Naive thymus-derived CD8-positive, alpha-beta T cell (primary cell): Measurements from ENCODE around the gene RNF2. TPM values are rescaled to one million over a fixed set of nuclear protein-coding genes. Genes with fewer than 3 reads are reported as not detected.
"Not testable (repeated sequence)": the region's sequence is repeated elsewhere in the genome, so short reads cannot be mapped to it uniquely, and the experiment has no call there.

Experiments
- ATAC-seq, 2 donors: fragments of 150-1000 bp; cut with Tn5 transposase in 1 of 2; sonication (Bioruptor Pico), chemical (Tn5 transposase) in 1 of 2; 1 replicate in 1 of 2; 2 replicates in 1 of 2; pipeline ENCODE4 v1.10.0; 2021; ENCODE audit warnings: mild to moderate bottlenecking in 2 of 2, moderate library complexity in 2 of 2
- POLR2A ChIA-PET: fragments of 350-600 bp; sonication (Branson Sonifier 250); formaldehyde crosslinking; loops from one replicate; lab custom pipeline; 2021; ENCODE audit warnings: antibody characterized with exemption; lab: Charles Lee
- DNase-seq, 10 donors: peaks; one replicate each; pipeline versions ENCODE4 v3.0.0 to v3.0.0-alpha.2; 2020 to 2022
- H3K27ac Mint-ChIP-seq, 10 donors: one replicate each; pipeline ENCODE4 v1.8.0; 2020 to 2022; ENCODE audit warnings: mild to moderate bottlenecking in 10 of 10, mixed read lengths in 10 of 10, moderate library complexity in 4 of 10, inconsistent platforms in 1 of 10
- H3K27me3 Mint-ChIP-seq, 5 donors: one replicate each; pipeline ENCODE4 v1.8.0; 2021 to 2022; ENCODE audit warnings: mixed read lengths in 5 of 5
- H3K36me3 Mint-ChIP-seq, 3 donors: one replicate each; pipeline ENCODE4 v1.8.0; 2020 to 2022; ENCODE audit warnings: mixed read lengths in 3 of 3, mild to moderate bottlenecking in 2 of 3, inconsistent platforms in 1 of 3
- H3K4me1 Mint-ChIP-seq, 4 donors: one replicate each; pipeline ENCODE4 v1.8.0; 2021 to 2022; ENCODE audit warnings: mixed read lengths in 4 of 4
- H3K4me3 Mint-ChIP-seq, 10 donors: one replicate each; pipeline ENCODE4 v1.8.0; 2020 to 2022; ENCODE audit warnings: mild to moderate bottlenecking in 10 of 10, mixed read lengths in 10 of 10, moderate library complexity in 6 of 10, inconsistent platforms in 1 of 10
- H3K9me3 Mint-ChIP-seq, 9 donors: one replicate each; pipeline ENCODE4 v1.8.0; 2020 to 2022; ENCODE audit warnings: mixed read lengths in 9 of 9, mild to moderate bottlenecking in 3 of 9, inconsistent platforms in 1 of 9, moderate library complexity in 1 of 9
- polyA plus RNA-seq, 3 donors: library from polyadenylated mRNA; unstranded; fragments of 300-500 nt; fragmentation: Illumina TruSeq; gene quantifications; one replicate each; pipeline ENCODE4 v1.2.3, GENCODE V29; 2021
- total RNA-seq, 8 experiments: library from RNA in 2 of 8; stranded (reverse) in 2 of 8; gene quantifications; one replicate each; pipeline ENCODE4 v1.2.3 and lab custom pipeline; 2021 to 2026

The RNF2 gene
- total and polyA plus RNA-seq, 5 experiments from 2014 or later = 18.5 to 32.6 (median 28.2) TPM

DNA sequence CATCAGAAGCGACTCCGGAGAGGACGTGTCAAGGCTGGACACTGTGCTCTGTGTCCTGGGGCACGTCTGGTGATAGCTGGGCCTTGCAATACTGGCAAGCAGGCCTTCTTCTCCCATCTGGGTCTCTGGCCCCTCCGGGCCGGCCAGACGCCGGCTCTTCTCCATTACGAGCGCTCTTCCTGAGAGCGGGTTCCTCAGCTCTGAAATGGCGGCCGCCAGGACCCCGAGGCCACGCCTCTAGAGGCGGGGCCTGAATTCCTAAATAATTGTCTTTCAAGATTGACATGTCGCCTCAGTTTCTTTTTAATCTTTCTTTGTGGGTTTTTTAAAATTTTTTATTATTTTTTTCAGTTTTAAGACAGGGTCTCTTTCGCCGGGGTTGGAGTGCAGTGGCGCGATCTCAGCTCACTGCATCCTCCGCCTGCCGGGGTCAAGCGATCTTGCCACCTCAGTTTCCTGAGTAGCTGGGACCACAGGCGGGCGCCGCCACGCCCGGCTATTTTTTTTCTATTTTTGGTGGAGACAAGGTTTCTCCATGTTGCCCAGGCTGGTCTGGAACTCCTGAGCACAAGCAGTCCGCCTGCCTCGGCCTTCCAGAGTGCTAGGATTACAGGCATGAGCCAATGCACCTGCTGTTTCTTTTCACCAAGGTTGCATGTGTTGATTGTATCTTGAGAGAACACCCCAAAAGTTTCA, 9.2 kb downstream of the RNF2 start:
- Mint-ChIP-seq H3K27me3 (no peaks in the 10 kb centered on the region), H3K9me3 (no peaks in the 10 kb centered on the region), H3K27ac (no peak overlapping the region), H3K4me3 (no peak overlapping the region), H3K36me3 (peaks cover 7 to 10% (median 8%) of the 10 kb centered on the region in 3 donors), H3K4me1 (peaks cover 34 to 74% (median 62%) of the 10 kb centered on the region in 4 donors)
- DNase-seq (no peak), ATAC-seq (no peak)
- POLR2A ChIA-PET = no interaction called here

GRCh38 chr1:185058110-185058509, 12.8 kb downstream of the RNF2 start:
- Mint-ChIP-seq H3K9me3 (no peaks in the 10 kb centered on the region), H3K27ac (peak overlapping the region in 2 of 10 donors; percentile 1 to 57), H3K4me3 (peak overlapping the region in 5 of 10 donors; percentile 3 to 47 (median 23)), H3K36me3 (peaks cover 0 to 7% (median 3%) of the 10 kb centered on the region in 3 donors), H3K27me3 (no peaks in the 10 kb centered on the region), H3K4me1 (peaks cover 31 to 76% (median 64%) of the 10 kb centered on the region in 4 donors)
- DNase-seq (no peak), ATAC-seq (no peak)
- POLR2A ChIA-PET = no interaction called here

DNA sequence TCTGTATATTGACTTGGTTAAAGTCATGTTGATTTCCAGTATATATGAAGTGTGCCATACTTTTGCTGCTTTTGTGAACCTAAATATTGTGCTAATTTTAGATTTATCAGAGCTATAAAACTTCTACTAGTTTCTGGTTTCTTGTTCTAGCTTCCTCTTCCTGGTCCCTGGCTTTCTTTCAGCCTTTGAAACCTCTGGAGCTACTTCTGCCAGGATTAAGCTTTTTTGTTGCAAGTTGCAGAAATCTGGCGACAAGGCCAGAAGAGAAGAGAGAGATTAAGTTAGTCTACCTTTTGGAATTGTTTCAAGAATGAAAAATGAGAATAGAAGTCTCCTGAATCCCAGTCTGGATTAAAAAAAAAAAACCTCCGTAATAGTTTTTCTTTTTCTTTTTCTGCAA, 13.5 kb downstream of the RNF2 start:
- no peak overlapping the region for H3K27ac Mint-ChIP-seq
- H3K9me3 Mint-ChIP-seq = no peaks in the 10 kb centered on the region
- no peak for ATAC-seq
- peaks cover 0 to 14% (median 3%) of the 10 kb centered on the region in 3 donors for H3K36me3 Mint-ChIP-seq
- DNase-seq = no peak
- peaks cover 31 to 76% (median 67%) of the 10 kb centered on the region in 4 donors for H3K4me1 Mint-ChIP-seq
- POLR2A ChIA-PET = no interaction called here
- H3K4me3 Mint-ChIP-seq = peak overlapping the region in 1 of 10 donors; percentile 34
- no peaks in the 10 kb centered on the region for H3K27me3 Mint-ChIP-seq

GRCh38 chr1:185059950-185060571, 14.7 kb downstream of the RNF2 start:
- peak overlapping the region in 3 of 10 donors; percentile 28 to 39 (median 30) for H3K27ac Mint-ChIP-seq
- H3K9me3 Mint-ChIP-seq = no peaks in the 10 kb centered on the region
- H3K4me1 Mint-ChIP-seq = peaks cover 32 to 76% (median 70%) of the 10 kb centered on the region in 4 donors
- POLR2A ChIA-PET = no interaction called here
- no peak for ATAC-seq
- no peaks in the 10 kb centered on the region for H3K27me3 Mint-ChIP-seq
- peak overlapping the region in 2 of 10 donors; percentile 44 to 66 for H3K4me3 Mint-ChIP-seq
- peaks cover 0 to 13% (median 8%) of the 10 kb centered on the region in 3 donors for H3K36me3 Mint-ChIP-seq
- DNase-seq = no peak

DNA sequence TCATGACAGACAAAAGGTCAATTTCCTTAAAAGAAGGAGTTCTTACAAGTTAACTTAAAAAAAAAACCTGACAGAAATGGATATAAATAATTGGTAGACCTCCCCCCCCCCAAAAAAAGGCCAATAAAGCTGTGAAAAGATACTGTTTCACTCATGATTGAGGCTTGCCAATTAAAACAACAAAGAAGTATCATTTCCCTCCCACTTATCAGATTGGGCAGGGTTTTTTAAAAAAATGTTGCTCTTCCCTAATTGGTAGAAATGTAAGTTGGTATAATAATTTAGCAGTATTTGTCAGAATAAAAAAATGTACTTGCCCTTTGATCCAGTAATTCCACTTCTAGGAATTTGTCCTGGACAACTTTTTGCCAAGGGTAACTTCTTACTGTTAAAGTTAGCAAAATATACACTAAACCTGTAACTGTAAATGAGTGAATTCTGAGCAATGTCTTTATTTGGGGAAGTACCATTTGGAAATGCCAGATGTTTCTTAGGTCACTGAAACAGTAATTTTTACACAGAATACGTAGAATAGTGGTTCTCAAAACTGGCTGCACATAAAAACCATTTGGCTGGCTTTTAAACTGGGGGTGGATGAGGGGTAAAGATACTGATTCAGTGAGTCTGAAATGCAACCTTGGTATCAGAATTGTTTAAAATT, 17.5 kb downstream of the RNF2 start:
- Mint-ChIP-seq H3K27ac (no peak overlapping the region), H3K4me1 (peaks cover 42 to 83% (median 79%) of the 10 kb centered on the region in 4 donors), H3K4me3 (peak overlapping the region in 4 of 10 donors; percentile 2 to 30 (median 14)), H3K36me3 (peaks cover 9 to 24% (median 18%) of the 10 kb centered on the region in 3 donors), H3K27me3 (no peaks in the 10 kb centered on the region), H3K9me3 (no peaks in the 10 kb centered on the region)
- ATAC-seq = no peak
- DNase-seq = no peak
- POLR2A ChIA-PET = interaction anchor here (0.7 kb wide), 1 partner anchor 640 kb away, joined by 3 read pairs; no protein-coding TSS in a partner anchor

DNA sequence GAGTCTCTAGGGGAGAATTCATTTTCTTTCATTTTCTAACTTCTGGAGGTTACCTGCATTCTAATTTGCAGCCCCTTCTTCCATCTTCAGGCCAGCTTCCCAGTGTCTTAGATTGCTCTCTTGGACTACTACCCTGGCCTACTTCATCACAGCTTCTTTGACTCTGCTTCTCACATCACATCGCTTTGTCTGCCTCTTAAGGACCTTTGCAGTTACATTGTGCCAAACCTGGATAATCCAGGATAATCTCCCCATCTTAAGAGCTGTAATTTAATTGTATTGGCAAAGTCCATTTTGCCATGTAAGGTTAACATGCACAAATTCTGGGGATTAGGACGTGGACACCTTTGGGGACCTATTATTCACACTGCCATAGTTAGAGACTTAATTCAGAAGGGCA, 18.4 kb downstream of the RNF2 start:
- no peak for DNase-seq
- Mint-ChIP-seq H3K9me3 (no peaks in the 10 kb centered on the region), H3K27me3 (no peaks in the 10 kb centered on the region), H3K4me3 (no peak overlapping the region), H3K4me1 (peaks cover 42 to 82% (median 80%) of the 10 kb centered on the region in 4 donors), H3K27ac (peak overlapping the region in 1 of 10 donors; percentile 61), H3K36me3 (peaks cover 9 to 27% (median 23%) of the 10 kb centered on the region in 3 donors)
- ATAC-seq = no peak
- POLR2A ChIA-PET = no interaction called here

GRCh38 chr1:185065006-185065405, 19.6 kb downstream of the RNF2 start:
- POLR2A ChIA-PET, H3K4me3 Mint-ChIP-seq, ATAC-seq, H3K27ac Mint-ChIP-seq, H3K9me3 Mint-ChIP-seq, H3K27me3 Mint-ChIP-seq, DNase-seq: not testable (repeated sequence)
- Mint-ChIP-seq H3K4me1 (peaks cover 36 to 72% (median 70%) of the 10 kb centered on the region in 4 donors), H3K36me3 (peaks cover 9 to 30% (median 25%) of the 10 kb centered on the region in 3 donors)

GRCh38 chr1:185066181-185066580, 20.8 kb downstream of the RNF2 start:
- Mint-ChIP-seq H3K27ac (no peak overlapping the region), H3K27me3 (no peaks in the 10 kb centered on the region), H3K4me1 (peaks cover 33 to 70% (median 67%) of the 10 kb centered on the region in 4 donors), H3K4me3 (peak overlapping the region in 1 of 10 donors; percentile 6), H3K9me3 (peaks cover 0 to 1% (median 0%) of the 10 kb centered on the region in 9 donors), H3K36me3 (peaks cover 14 to 34% (median 25%) of the 10 kb centered on the region in 3 donors)
- DNase-seq = no peak
- no peak for ATAC-seq
- POLR2A ChIA-PET = no interaction called here

DNA sequence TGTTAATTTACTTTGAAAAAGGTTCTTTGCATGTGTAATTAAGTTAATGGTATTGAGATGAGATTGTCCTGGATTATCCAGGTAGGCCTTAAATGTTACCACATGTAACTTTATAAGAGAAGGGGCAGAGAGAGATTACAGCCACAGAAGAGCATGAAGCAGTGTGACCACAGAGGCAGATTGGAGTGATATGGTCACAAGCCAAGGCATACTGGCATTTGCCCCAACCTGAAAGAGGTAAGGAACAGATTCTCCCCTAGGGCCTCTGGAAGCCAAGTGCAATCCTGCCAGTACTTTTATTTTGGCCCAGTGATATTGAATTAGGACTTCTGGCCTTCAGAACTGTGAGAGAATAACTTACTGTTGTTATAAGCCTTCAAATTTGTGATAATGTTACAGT, 23.0 kb downstream of the RNF2 start:
- no peak for ATAC-seq
- DNase-seq = no peak
- peaks cover 0 to 1% (median 0%) of the 10 kb centered on the region in 9 donors for H3K9me3 Mint-ChIP-seq
- no peaks in the 10 kb centered on the region for H3K27me3 Mint-ChIP-seq
- H3K4me3 Mint-ChIP-seq = no peak overlapping the region
- H3K27ac Mint-ChIP-seq = no peak overlapping the region
- H3K4me1 Mint-ChIP-seq = peaks cover 34 to 70% (median 66%) of the 10 kb centered on the region in 4 donors
- POLR2A ChIA-PET = no interaction called here
- H3K36me3 Mint-ChIP-seq = peaks cover 15 to 37% (median 25%) of the 10 kb centered on the region in 3 donors

- no peak for DNase-seq
- peaks cover 0 to 1% (median 0%) of the 10 kb centered on the region in 9 donors for H3K9me3 Mint-ChIP-seq
- no peak overlapping the region for H3K4me3 Mint-ChIP-seq
- H3K27ac Mint-ChIP-seq = peak overlapping the region in 2 of 10 donors; percentile 7 to 43
- peaks cover 15 to 35% (median 25%) of the 10 kb centered on the region in 3 donors for H3K36me3 Mint-ChIP-seq
- H3K27me3 Mint-ChIP-seq = no peaks in the 10 kb centered on the region
- POLR2A ChIA-PET = interaction anchor here (0.7 kb wide), 1 partner anchor 46 kb away, joined by 3 read pairs; no protein-coding TSS in a partner anchor
- no peak for ATAC-seq
- H3K4me1 Mint-ChIP-seq = peaks cover 32 to 69% (median 64%) of the 10 kb centered on the region in 4 donors
Observed at GRCh38 chr1:185069202-185069772, 23.9 kb downstream of the RNF2 start.

GRCh38 chr1:185070051-185070450, 24.7 kb downstream of the RNF2 start:
- POLR2A ChIA-PET = no interaction called here

DNA sequence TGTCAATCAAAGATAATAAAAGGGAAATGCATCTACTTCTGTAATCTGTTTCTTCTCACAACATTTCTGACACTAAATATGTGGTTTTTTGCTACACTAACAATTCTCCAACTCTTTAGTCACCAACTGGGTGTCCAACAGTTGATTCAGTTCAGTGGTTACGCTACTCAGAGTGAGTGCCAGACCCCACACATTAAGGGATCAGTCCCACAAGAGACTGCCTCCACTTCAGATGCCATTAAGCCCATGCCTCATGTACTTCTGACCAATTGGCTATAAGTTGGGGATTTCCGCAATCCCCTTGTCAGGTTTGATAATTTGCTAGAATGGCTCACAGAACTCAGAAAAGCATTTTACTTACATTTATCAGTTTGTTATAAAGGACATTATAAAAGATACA, 28.4 kb downstream of the RNF2 start:
- ATAC-seq (no peak), DNase-seq (no peak)
- peaks cover 5 to 23% (median 6%) of the 10 kb centered on the region in 3 donors for H3K36me3 Mint-ChIP-seq
- POLR2A ChIA-PET = no interaction called here
- H3K4me3 Mint-ChIP-seq = peak overlapping the region in 1 of 10 donors; percentile 29
- peaks cover 0 to 1% (median 0%) of the 10 kb centered on the region in 9 donors for H3K9me3 Mint-ChIP-seq
- H3K27ac Mint-ChIP-seq = no peak overlapping the region
- H3K27me3 Mint-ChIP-seq = no peaks in the 10 kb centered on the region
- peaks cover 22 to 68% (median 53%) of the 10 kb centered on the region in 4 donors for H3K4me1 Mint-ChIP-seq

More at GRCh38 chr1:185070051-185070450, 24.7 kb downstream of the RNF2 start:
- ATAC-seq (no peak), DNase-seq (no peak)
- H3K36me3 Mint-ChIP-seq = peaks cover 15 to 33% (median 21%) of the 10 kb centered on the region in 3 donors
- no peak overlapping the region for H3K4me3 Mint-ChIP-seq
- H3K9me3 Mint-ChIP-seq = peaks cover 0 to 1% (median 0%) of the 10 kb centered on the region in 9 donors
- no peak overlapping the region for H3K27ac Mint-ChIP-seq
- H3K27me3 Mint-ChIP-seq = no peaks in the 10 kb centered on the region
- H3K4me1 Mint-ChIP-seq = peaks cover 33 to 76% (median 62%) of the 10 kb centered on the region in 4 donors
